ENCODE measurements around the gene ITPK1.
"Not testable (repeated sequence)": the region's sequence is repeated elsewhere in the genome, so short reads cannot be mapped to it uniquely, and the experiment has no call there.

The ITPK1 gene

GRCh38 chr14:93083917-93084316 is 31.8 kb downstream of the ITPK1 start:
- no peak for DNase-seq (ENCODE audit: low spot score)

GRCh38 chr14:93082576-93083001 is 33.1 kb downstream of the ITPK1 start:
- DNase-seq (ENCODE audit: low spot score) = no peak

GRCh38 chr14:93081876-93082570 is 33.7 kb downstream of the ITPK1 start:
- DNase-seq (ENCODE audit: low spot score) = no peak

- no peak for DNase-seq (ENCODE audit: low spot score)
Measured at GRCh38 chr14:93079865-93080403, 35.8 kb downstream of the ITPK1 start.

GRCh38 chr14:93079321-93079720 is 36.4 kb downstream of the ITPK1 start:
- no peak for DNase-seq (ENCODE audit: low spot score)

- no peak for DNase-seq (ENCODE audit: low spot score)
Measured at GRCh38 chr14:93078870-93079269, 36.9 kb downstream of the ITPK1 start.

- DNase-seq (ENCODE audit: low spot score) = no peak
Measured at GRCh38 chr14:93076755-93077154, 39.0 kb downstream of the ITPK1 start.

GRCh38 chr14:93075891-93076290 is 39.8 kb downstream of the ITPK1 start:
- no peak for DNase-seq (ENCODE audit: low spot score)

- no peak for DNase-seq (ENCODE audit: low spot score)
Measured at GRCh38 chr14:93073910-93074769, 41.6 kb downstream of the ITPK1 start.

GRCh38 chr14:93073358-93073707 is 42.4 kb downstream of the ITPK1 start:
- no peak for DNase-seq (ENCODE audit: low spot score)

- no peak for DNase-seq (ENCODE audit: low spot score)
Measured at GRCh38 chr14:93072659-93073357, 42.9 kb downstream of the ITPK1 start.

GRCh38 chr14:93068711-93069110 is 47.0 kb downstream of the ITPK1 start:
- no peak for DNase-seq (ENCODE audit: low spot score)

- DNase-seq (ENCODE audit: low spot score) = no peak
Measured at GRCh38 chr14:93067088-93067487, 48.6 kb downstream of the ITPK1 start.

- no peak for DNase-seq (ENCODE audit: low spot score)
Measured at GRCh38 chr14:93065272-93065730, 50.4 kb downstream of the ITPK1 start.

- DNase-seq (ENCODE audit: low spot score) = no peak
Measured at GRCh38 chr14:93064411-93065271, 51.1 kb downstream of the ITPK1 start.

- no peak for DNase-seq (ENCODE audit: low spot score)
Measured at GRCh38 chr14:93063393-93063792, 52.3 kb downstream of the ITPK1 start.

- no peak for DNase-seq (ENCODE audit: low spot score)
Measured at GRCh38 chr14:93062890-93063289, 52.8 kb downstream of the ITPK1 start.

GRCh38 chr14:93062013-93062412 is 53.7 kb downstream of the ITPK1 start:
- DNase-seq (ENCODE audit: low spot score) = not testable (repeated sequence)

GRCh38 chr14:93061380-93062012 is 54.2 kb downstream of the ITPK1 start:
- no peak for DNase-seq (ENCODE audit: low spot score)

GRCh38 chr14:93060841-93061240 is 54.9 kb downstream of the ITPK1 start:
- no peak for DNase-seq (ENCODE audit: low spot score)

All from germinal center (tissue), 1 donor.